DND-41 (cell line): ENCODE measurements around the gene ANKRD12.

Experiments
- ATAC-seq: fragments of 200-7000 bp; cut with Tn5 transposase; 3 replicates; pipeline ENCODE4 v1.9.1; 2021; ENCODE audit warnings: low read depth; ENCODE audit not compliant: insufficient read depth
- DNase-seq: peaks from one replicate; pipeline ENCODE4 v3.0.0-alpha.2; 2020
- H2AFZ ChIP-seq: 2 replicates; pipeline ENCODE4 v1.6.0; 2012; ENCODE audit warnings: low read depth, low read length
- H3K27ac ChIP-seq: 2 replicates; pipeline ENCODE4 v1.5.1; 2012; ENCODE audit warnings: low read length, inconsistent platforms
- H3K27me3 ChIP-seq: fragments of 200-600 bp; sonication (generic); 2 replicates; pipeline ENCODE4 v1.6.0; 2012; ENCODE audit warnings: low read length, mild to moderate bottlenecking, inconsistent platforms; ENCODE audit not compliant: insufficient read depth, poor library complexity
- H3K36me3 ChIP-seq: 2 replicates; pipeline ENCODE4 v1.5.1; 2012; ENCODE audit warnings: low read length, inconsistent platforms; ENCODE audit not compliant: insufficient read depth
- H3K4me1 ChIP-seq: 2 replicates; pipeline ENCODE4 v1.5.1; 2012; ENCODE audit warnings: mild to moderate bottlenecking, low read length; ENCODE audit not compliant: insufficient read depth
- H3K4me2 ChIP-seq: 2 replicates; pipeline ENCODE4 v1.6.0; 2012; ENCODE audit warnings: mild to moderate bottlenecking, moderate library complexity, low read length, inconsistent platforms; ENCODE audit not compliant: insufficient read depth
- H3K4me3 ChIP-seq, 2 experiments: fragments of 200-600 bp in 1 of 2; shearing (Covaris generic) in 1 of 2; 2 replicates each; pipeline ENCODE4 v1.5.1; 2012 to 2016; ENCODE audit warnings: inconsistent platforms in 2 of 2, low read length in 2 of 2, mild to moderate bottlenecking in 2 of 2, low read depth in 1 of 2, moderate library complexity in 1 of 2
- H3K79me2 ChIP-seq: 2 replicates; pipeline ENCODE4 v1.6.0; 2012; ENCODE audit warnings: low read length, inconsistent platforms; ENCODE audit not compliant: insufficient read depth
- H3K9ac ChIP-seq: 2 replicates; pipeline ENCODE4 v1.6.0; 2012; ENCODE audit warnings: low read depth, mild to moderate bottlenecking, inconsistent platforms, low read length, moderate library complexity
- H3K9me3 ChIP-seq: 2 replicates; pipeline ENCODE4 v1.5.1; 2012; ENCODE audit warnings: low read length, moderate library complexity, mild to moderate bottlenecking, inconsistent platforms; ENCODE audit not compliant: insufficient read depth, severe bottlenecking
- H4K20me1 ChIP-seq: 2 replicates; pipeline ENCODE4 v1.6.0; 2012; ENCODE audit warnings: low read length; ENCODE audit not compliant: insufficient read depth
- EZH2 ChIP-seq: IDR thresholded peaks from 3 replicates; pipeline ENCODE4 v1.6.1; 2012; ENCODE audit warnings: borderline replicate concordance, low read depth, mild to moderate bottlenecking, moderate library complexity, low read length, inconsistent platforms; ENCODE audit not compliant: severe bottlenecking
- TF ChIP-seq, protein P1 (sequence below): IDR thresholded peaks from 2 replicates; pipeline ENCODE4 v1.5.1; 2012; ENCODE audit warnings: borderline replicate concordance, low read length, moderate library complexity, mild to moderate bottlenecking; ENCODE audit not compliant: poor library complexity, severe bottlenecking; ENCODE audit errors: extremely low read depth

The ANKRD12 gene

GRCh38 chr18:9237981-9238380 lies 101.4 kb downstream of the ANKRD12 start:
- ATAC-seq: no peak

GRCh38 chr18:9239720-9240119 lies 103.1 kb downstream of the ANKRD12 start:
- TF ChIP-seq, protein P1, sequence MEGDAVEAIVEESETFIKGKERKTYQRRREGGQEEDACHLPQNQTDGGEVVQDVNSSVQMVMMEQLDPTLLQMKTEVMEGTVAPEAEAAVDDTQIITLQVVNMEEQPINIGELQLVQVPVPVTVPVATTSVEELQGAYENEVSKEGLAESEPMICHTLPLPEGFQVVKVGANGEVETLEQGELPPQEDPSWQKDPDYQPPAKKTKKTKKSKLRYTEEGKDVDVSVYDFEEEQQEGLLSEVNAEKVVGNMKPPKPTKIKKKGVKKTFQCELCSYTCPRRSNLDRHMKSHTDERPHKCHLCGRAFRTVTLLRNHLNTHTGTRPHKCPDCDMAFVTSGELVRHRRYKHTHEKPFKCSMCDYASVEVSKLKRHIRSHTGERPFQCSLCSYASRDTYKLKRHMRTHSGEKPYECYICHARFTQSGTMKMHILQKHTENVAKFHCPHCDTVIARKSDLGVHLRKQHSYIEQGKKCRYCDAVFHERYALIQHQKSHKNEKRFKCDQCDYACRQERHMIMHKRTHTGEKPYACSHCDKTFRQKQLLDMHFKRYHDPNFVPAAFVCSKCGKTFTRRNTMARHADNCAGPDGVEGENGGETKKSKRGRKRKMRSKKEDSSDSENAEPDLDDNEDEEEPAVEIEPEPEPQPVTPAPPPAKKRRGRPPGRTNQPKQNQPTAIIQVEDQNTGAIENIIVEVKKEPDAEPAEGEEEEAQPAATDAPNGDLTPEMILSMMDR: no peak
- no peak for TF ChIP-seq EZH2
- Histone ChIP-seq H3K4me1 (no peaks in the 10 kb centered on the region), H4K20me1 (no peaks in the 10 kb centered on the region), H3K4me2 (no peak overlapping the region), H3K79me2 (no peaks in the 10 kb centered on the region), H3K9me3 (no peaks in the 10 kb centered on the region), H3K36me3 (peaks cover 12% of the 10 kb centered on the region), H3K4me3 (no peak overlapping the region), H3K9ac (no peak overlapping the region), H3K27me3 (no peaks in the 10 kb centered on the region), H2AFZ (no peak overlapping the region), H3K27ac (no peak overlapping the region)
- no peak for DNase-seq
- no peak for ATAC-seq

More at GRCh38 chr18:9237981-9238380, 101.4 kb downstream of the ANKRD12 start:
- H3K9me3 ChIP-seq: no peaks in the 10 kb centered on the region
- H3K36me3 ChIP-seq: peaks cover 27% of the 10 kb centered on the region
- TF ChIP-seq, protein P1: no peak
- no peak for TF ChIP-seq EZH2
- H3K4me3 ChIP-seq: no peak overlapping the region
- H3K4me2 ChIP-seq: no peak overlapping the region
- no peaks in the 10 kb centered on the region for H3K4me1 ChIP-seq
- no peak for DNase-seq
- H3K79me2 ChIP-seq: no peaks in the 10 kb centered on the region
- H3K27ac ChIP-seq: no peak overlapping the region
- no peak overlapping the region for H2AFZ ChIP-seq
- no peaks in the 10 kb centered on the region for H4K20me1 ChIP-seq
- no peak overlapping the region for H3K9ac ChIP-seq
- no peaks in the 10 kb centered on the region for H3K27me3 ChIP-seq

DNA sequence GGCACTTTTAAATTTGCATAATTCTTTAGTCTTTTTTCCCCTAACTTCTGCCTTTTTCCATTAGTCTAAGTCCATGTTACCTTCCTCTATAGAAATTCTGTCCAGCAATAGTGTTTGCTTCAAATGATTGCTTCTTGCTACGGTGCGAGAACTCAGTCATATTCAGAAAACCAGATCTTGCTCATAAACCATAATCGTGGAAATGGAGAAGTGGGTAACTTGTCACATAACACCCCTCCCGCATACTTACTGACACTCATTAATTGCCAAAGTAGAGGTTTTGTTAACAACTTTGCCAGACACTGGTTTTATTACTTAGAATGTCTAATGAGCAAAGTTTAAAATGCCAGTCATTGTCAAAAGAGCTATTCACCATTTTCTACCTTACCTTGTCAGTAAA lies 103.7 kb downstream of the ANKRD12 start:
- Histone ChIP-seq H3K27me3 (no peaks in the 10 kb centered on the region), H3K9me3 (no peaks in the 10 kb centered on the region), H3K79me2 (no peaks in the 10 kb centered on the region), H3K36me3 (peaks cover 8% of the 10 kb centered on the region; the same call in 1 of the 2 replicates), H3K4me2 (no peak overlapping the region), H3K4me3 (no peak overlapping the region), H3K27ac (no peak overlapping the region), H3K9ac (no peak overlapping the region), H3K4me1 (no peaks in the 10 kb centered on the region), H2AFZ (no peak overlapping the region), H4K20me1 (no peaks in the 10 kb centered on the region)
- DNase-seq (no peak), ATAC-seq (no peak)
- TF ChIP-seq EZH2: no peak
- TF ChIP-seq, protein P1: no peak

DNA sequence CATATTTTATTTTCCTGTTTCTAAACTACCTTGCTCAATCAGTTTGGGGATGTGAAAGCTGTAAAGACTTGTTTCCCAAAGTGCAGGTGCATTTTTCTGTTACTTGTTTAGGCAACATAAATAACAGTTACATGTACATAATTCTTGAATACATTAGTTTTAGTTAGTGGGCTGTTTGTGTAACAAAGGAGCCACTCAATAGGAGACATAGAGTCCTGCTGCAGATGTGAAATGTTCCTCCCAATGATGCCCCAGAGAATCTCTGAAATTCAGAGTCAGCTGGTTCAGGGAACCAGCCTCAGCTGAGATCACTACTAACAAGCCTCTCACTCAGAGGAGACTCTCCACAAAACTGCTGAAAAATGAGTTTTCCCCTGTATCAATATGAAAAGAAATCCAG lies 106.4 kb downstream of the ANKRD12 start:
- H2AFZ ChIP-seq: no peak overlapping the region
- H3K4me1 ChIP-seq: no peaks in the 10 kb centered on the region
- no peak for DNase-seq
- H3K4me2 ChIP-seq: no peak overlapping the region
- no peaks in the 10 kb centered on the region for H4K20me1 ChIP-seq
- no peak overlapping the region for H3K4me3 ChIP-seq
- no peak overlapping the region for H3K9ac ChIP-seq
- ATAC-seq: no peak
- no peaks in the 10 kb centered on the region for H3K79me2 ChIP-seq
- H3K9me3 ChIP-seq: no peaks in the 10 kb centered on the region
- peaks cover 7% of the 10 kb centered on the region; the same call in 1 of the 2 replicates for H3K36me3 ChIP-seq
- no peak overlapping the region for H3K27ac ChIP-seq
- no peaks in the 10 kb centered on the region for H3K27me3 ChIP-seq
- TF ChIP-seq, protein P1: no peak
- TF ChIP-seq EZH2: no peak
